ENCODE measurements around the gene VCP.

The VCP gene

DNA sequence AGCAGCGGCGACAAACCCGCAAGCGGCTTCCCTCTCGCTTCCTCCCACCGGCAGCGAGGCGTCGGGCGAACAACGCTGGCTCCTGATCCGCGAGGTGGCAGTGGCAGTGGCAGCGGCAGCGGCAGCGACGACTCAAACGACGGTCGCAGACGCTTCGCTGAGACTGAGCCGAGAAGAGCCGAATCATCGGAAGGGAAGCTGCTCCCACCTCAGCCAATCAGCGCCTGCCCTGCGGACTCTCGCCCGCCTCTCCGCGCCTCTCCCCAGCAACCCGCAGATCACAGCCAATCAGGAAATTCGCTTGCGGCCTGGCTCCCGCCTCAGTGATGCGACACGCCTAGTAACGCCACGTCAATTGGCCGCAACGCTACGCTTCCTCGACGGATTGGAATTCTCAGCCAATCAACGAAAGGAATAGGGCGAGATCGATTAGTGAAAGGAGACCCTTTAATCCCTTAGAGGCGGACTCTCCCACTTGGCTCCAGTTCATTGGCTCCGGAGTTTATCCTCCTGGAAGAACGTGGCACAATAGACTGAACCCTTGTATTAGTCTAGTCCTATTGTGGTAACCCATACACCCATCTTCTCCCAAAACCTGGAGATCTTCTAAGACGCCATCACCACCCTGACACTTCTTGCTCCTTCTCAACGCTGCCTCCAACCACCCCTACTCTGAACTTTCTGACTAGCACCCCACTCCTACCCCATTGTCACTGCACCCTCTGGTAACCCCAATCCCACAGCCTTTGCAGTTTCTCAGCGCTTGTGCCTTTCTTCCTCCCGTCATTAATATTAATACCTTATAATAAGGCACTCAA is at the start of gene VCP:
Gene VCP, minus strand, starts transcription at position 165 of the 818 bp plus-strand sequence. CDS start 272 bp downstream, outside the sequence.
- peak; percentile 98 for DNase-seq (ENCODE audit: low read depth)

DNA sequence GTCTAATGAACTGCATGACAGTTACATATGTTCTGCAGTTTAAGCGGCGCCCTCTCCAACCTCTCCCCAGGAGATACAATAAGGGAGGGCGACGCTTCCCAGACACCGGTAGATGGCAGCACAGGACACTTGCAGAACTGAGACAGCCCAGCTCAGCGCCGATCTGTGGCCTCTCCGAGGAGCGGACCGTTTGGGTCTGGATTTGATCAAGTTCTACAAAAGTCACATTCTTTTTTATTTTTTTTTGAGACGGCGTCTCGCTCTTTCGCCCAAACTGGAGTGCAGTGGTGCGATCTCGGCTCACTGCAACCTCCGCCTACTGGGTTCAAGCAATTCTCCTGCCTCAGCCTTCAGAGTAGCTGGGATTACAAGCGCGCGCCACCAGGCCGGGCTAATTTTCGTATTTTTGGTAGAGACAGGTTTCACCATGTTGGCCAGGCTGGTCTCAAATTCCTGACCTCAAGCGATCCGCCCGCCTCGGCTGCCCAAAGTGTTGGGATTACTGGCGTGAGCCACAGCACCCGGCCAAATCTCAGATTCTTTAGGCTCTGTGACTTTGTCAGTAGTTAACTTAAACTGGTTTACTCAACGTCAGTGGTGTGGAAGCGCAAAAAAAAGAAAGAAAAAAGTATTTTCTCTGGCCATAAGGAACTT is 44.6 kb upstream of the VCP start:
- peak; percentile 83 for DNase-seq (ENCODE audit: low read depth)

DNA sequence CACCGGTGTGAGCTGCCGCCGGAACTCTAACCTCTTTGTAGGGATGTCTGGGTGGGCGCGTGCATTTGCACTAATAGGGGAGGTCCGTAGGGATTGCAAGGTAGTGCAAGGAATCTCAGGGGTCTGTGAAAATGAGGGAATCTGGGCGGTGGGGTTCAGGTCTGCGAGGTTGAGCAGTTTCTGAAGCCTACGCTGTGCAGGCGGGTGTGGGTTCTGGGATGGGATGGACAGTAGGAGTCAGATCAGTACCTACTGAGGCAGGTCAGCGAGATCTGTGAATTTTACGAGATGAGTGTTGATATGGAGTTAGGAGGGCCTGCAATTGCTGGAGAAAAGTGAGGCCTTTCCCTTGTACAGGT is 44.1 kb upstream of the VCP start:
- no peak for DNase-seq (ENCODE audit: low read depth)

DNA sequence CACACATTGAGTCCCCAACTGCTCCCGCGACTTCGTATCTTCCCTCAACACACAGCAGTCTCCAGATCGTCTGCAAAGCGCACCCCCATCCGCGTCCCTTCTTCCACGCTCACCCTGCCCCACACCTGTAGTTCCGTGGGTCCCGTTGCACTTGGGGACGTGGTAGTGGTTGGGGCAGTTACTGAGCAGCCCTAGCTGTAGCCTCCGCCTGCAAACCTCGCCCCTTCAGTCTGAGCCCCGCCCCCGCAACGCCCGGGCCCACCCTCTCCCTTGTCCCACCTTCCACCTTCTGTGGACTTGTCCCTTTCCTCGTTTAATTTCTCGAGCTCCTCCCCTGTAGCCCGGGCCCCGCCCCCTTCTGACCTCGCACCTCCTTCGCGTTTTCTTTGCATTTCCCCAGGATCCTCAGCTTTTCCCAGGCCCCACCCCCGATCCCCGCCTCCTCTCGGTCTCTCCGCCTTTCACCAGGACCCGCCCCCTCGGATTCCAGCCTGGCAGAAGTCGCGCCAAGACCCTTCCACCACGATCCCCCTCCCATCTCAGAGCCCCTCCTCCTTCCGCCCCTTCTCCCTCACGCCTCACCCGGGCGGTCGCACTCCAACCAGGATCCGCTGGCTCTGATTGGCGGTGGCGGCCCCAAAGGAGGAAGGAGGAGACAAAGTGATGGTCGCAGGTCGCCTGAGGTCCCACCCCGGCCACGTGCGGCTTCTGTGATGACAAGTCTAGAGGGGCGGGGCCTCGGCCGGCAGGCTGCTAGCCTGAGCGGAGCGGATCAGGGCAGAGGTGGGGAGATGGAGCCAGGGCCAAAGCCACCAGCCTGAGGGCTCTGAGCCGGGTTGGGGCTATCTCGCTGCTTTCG is 43.5 kb upstream of the VCP start, which contains the start of gene ATOSB:
Gene ATOSB, minus strand, starts transcription at position 183 of the 859 bp plus-strand sequence. CDS start 7,588 bp downstream, outside the sequence.
- DNase-seq (ENCODE audit: low read depth): peak; percentile 90

DNA sequence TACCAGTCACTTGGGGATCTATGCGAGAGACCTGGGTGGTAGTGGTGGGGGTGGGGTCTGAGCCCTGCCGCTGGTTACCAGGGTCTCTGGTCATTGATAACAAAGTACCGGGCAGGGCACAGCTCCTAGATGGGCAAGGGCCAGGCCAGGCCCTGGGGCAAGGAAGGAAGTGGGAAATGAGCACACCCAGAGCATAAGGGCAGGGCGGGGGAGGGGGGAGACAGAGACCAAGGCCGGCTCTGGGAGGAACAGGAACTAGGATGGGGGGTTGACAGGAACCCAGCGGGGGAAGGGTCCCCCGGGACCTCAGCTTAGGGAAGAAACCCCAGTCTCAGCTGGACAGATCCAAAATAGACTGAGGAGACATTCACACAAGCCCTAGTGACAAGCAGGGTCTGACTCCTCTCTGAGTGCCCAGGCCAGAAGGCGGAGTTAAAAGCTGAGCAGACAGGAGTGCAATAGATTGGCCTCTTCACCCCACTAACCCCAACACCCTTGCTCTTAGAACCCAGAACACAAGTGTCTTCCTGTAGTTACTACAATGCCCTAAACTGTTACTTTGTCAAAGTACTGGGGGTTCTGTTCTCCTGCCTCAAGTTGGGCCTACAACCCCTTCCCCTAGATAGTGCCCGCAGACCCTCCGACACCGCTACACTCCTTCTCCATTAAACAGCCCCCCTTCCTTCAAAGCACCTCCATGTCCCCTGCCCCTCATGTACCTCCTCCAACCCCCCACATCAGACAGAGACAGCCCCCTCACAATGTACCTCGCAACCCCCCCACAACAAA is 42.6 kb upstream of the VCP start:
- DNase-seq (ENCODE audit: low read depth): no peak

DNA sequence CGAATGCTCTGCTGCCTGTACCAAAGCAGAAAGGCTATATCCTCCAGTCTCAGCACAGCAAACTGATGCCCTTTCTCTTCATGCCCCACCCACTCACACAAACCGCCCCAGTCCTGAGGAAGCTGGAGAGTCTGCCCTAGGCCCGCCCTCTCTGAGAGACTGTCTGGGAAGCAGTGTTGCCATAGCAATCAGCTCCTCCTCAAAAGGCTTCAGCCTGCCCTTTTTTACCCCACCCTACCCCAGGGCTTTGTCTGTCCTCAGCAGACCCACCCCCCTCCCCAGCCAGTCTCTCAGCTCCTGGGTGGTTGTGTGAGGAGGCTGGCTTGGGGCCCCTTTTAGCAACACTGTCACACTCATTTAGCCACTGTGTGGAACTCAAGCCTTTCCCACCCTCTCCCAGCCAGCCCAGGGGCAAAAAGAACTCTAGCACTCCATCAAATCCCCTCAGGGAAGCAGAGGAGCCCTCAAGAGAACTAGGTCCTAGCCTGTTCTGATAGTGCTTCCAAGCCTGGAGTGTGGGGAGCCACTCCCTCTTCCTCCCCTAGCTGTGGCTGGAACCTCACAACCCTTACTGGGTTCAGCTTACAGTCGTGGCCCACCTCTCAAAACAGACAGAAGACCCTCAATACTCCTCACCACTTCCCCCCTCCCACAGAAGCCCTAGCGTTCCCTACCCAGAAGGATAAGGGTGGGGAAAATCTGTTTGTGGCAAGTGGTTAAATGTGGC is 41.9 kb upstream of the VCP start:
- DNase-seq (ENCODE audit: low read depth): peak; percentile 54

DNA sequence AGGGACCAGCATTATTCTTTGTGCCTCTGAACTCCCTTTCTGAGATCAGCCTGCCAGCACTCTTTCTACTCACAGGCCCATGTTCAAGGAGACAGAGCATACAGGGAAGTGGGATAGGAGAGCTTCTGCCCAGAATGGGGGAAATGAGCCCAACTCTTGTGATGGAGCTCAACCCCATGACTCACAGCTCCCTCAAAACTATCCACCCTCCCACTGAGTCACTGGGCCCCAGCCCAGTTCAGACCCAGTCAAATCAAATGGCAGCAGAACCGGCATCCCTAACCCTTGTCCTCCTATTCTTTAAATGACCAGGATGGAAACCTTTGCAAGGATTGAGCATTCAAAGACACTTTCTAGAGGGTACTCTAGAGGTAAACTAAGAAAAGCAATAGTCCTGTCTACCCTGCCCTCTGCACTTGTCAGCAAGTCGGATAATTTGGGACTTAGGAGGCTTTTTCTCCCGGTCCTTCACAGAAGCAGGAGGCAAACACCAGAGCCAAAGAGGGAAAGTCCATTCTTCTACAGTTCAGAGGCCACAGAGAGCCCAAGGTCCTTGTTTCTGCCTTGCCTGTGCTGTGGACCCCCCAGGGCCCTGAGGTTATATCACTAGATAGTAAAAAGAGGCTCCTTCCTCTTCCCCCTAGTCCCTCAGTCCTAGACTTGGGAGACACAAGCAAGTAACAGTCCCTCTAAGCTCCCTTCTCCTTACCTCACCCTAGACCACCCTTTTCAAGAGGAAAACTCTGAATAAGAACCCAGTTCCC is 40.0 kb upstream of the VCP start:
- DNase-seq (ENCODE audit: low read depth): no peak

DNA sequence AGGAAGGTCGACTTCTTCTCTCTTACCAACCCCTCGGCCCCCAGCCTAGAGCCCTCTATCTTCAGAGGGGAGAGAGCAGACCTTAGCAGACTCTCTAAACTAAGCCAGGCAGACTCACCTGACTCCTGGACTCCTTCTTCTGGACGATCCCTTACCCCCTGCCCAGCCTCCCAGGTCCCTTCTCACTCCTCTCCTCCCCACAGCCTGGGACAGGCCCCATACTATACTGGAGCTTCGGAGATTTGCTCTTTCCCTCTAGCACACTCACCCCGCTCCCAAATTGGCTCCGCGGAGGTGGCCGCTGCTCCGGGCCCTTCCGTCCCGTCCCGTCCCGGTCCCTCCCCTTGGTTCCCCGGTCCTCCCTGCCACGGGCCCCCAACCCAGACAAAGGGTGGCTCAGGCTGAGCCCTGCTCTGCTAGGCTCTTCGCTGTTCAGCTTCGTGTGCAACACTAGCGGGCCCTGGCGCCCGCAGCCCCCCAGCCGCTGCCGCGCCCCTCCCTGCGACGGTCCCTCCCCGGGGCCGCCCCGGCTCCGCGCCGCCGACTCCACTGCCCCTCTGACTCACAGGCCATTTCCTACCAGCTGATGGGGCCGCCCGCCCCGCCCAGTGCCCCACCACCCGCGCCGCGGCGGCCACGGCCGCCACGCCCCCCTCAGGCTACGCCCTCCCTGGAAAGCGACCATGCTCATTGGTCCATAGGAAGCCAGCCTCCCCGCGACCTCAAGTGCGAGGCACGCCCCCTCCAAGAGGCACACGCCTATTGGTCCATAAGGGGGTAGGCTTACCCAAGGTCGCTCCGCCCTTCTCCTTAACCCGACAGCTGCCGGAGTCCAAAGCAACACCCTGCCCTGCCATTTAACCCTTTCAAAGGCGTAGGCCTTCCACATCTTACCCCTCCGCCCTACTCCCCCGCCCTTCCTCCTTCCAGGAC is 38.8 kb upstream of the VCP start:
- DNase-seq (ENCODE audit: low read depth): peak; percentile 93

DNA sequence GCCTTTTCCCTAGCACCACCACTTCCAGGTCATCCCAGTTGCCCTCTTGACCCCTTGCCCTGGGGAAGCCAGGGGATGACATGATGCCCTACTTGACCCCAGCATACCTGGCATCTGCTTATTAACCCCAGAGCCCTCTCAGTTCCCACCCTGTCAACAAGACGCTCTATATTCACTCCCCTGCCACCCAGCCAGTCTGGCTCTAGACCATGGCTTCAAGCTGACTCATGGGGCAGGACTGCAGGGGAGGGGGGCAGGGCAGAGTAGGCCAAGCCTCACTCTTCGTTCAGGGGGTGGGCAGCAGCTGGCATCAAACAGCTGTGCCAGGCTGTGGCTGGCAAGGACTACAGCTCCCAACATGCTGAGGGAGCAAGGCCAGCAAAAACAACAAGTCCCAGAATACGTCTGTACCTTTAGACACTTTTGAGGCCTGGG is 37.9 kb upstream of the VCP start:
- no peak for DNase-seq (ENCODE audit: low read depth)

DNA sequence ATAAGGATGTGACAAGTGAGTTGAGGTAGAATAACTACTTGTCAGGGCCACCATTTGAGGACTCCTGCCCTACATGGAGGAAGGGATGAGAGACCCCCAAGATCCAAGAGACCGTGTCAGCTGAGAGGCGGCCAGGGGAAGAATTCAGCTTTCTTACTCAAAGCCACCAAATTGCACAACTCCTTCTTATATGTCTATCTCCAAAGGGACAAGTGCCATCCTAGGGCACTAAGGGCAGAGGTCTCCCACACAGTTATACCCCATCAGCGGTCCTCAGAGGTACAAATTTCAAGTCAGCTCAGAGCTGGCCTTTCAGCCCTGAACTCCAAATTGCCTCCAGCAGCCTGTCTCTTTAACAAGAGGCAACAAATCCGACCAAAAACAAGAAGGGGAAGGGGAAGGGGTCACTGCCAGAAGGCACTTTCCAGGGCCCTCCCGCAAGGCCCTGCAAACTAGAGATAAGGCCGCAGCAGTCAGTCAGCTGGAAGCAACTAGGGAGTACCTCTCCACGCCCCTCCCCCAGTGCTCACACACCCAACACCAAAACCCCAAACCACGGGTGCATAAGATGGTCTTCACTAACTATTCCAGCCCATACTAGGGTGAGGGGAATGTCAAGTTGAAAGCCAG is 36.6 kb upstream of the VCP start:
- no peak for DNase-seq (ENCODE audit: low read depth)

DNA sequence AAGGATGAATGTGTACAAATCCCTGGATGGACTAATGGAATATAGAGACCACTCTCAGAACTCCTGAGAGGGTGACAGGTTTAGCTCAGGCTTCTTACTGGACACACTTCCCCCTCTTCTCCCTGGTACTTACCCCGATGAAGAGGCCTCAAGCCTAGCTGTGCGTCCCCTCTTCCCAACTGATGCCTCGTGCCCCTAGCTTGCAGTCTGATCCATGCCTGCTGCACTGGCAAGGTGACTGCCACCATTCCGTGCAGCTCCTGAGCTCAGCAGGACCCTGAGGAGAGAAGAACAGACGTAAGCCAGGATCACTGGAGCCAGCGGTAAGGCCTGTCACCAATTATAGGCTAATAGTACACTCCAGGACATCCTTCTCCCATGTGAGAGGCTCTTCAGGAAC is 36.0 kb upstream of the VCP start:
- no peak for DNase-seq (ENCODE audit: low read depth)

DNA sequence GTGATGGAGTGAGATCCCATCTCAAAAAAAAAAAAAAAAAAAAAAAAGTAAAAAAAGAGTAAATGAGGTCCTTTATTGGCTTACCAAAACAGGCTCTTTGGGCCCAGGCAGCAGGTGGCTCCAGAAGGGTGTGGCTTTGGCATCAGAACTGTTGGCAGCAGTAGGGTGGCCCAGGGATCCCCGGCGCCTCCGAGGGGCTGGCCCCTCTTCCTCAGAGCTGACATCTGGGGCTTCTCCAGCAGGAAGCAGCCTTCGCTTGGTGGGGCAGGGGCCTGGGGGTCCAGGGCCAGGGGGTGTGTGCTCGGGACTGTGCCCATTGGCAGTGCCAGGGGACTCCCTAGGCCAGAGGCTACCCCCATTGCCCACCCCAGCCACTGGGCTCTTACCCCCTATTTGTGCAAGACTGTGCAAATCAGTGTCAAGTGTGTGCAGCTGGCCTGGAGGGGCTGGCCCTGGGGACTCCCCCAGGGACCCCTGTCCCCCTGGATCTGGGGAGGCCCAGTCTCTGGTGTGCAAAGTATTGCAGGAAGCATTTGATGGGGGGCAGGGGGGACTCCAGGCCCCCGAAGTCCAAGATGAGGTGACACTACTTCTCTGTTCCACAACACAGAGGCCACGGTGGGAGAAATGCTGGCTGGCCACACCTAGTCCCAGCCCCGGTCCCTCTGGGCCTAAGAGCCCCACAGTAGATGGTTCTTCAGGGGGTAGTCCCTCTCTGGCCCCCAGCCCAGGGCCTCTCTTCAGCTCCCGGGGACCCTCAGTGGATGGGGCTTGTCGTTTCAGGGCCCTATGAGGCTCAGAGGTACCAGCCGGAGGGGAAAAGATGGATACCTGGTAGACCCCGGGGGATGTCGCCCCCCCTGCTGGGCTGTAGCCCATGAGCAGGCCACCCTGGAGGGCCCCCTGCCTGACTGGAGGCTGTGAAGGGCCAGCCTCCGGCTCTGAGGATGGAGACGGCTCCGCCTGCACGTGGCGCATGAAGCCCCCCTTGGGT is 35.2 kb upstream of the VCP start:
- DNase-seq (ENCODE audit: low read depth): no peak

DNA sequence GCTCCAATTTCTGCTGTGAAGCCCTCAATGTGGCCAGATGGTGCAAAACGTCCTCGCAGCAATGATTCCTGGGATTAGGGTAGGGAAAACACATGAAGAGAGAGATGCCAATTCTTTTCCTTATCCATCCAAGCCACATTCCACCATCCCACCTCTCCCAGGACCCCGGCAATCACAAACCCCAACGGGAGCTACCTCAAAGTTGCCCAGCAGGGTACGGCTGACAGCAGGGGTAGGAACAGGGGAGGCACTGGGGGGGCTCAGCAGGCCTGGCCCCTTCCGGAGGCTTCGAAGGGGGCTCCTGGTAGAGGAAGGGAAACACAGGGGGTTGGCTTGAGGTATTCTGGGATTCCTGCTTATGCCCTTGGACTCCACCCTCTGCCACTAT is 33.9 kb upstream of the VCP start:
- DNase-seq (ENCODE audit: low read depth): no peak

DNA sequence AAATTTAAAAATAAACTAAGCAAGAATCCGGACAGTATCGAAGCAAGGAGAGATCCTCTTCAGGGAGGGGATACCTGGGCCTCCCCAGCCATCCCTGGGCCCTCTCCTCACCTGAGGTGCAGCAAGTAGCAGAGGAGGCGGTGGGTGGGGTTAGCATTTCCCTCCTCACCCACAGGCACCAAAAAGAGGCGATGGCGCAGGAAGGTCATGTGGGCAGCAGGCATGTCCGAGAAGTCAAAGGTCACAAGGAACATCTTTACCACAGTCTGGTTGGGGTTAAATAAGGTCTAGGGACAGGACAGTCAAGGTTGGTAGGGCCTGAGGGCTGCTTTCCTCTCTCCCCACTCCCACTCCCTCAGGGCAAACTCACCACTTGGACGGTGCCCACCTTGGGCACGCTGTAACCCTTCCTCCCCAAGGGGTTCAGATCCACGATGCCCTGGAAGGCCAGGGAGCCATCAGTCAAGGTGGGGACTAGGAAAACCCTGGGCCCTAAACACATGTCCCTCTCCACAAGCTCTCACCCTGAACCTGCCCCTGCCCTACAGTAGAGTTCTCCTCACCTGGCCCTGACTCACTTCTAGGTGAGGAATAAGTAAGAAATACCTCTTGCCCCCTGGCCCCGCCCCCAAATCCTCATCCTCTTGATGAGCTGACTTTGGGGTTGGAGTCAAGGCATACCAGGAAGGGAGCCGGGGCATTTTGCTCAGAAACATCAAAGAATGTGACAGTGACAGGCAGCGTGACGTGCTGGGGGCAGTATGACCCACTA is 33.3 kb upstream of the VCP start:
- DNase-seq (ENCODE audit: low read depth): no peak

DNA sequence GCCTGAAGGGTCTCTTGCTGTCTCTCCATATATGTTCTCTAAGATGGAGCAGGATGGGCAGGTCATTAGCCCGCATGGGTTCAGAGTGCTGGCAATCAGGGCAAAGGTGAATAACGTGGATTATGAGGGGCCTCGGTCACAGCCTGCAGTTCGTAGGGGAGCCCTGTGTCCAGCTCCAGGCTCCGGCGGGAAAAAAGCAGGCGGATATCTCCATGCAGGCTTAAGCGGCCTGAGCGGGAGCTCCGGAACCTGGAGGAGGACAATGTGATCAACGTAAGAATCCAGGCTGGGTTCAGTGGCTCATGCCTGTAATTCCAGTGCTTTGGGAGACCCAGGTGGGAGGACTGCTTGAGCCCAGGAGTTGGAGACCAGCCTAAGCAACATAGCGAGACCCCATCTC is 32.7 kb upstream of the VCP start:
- DNase-seq (ENCODE audit: low read depth): no peak

DNA sequence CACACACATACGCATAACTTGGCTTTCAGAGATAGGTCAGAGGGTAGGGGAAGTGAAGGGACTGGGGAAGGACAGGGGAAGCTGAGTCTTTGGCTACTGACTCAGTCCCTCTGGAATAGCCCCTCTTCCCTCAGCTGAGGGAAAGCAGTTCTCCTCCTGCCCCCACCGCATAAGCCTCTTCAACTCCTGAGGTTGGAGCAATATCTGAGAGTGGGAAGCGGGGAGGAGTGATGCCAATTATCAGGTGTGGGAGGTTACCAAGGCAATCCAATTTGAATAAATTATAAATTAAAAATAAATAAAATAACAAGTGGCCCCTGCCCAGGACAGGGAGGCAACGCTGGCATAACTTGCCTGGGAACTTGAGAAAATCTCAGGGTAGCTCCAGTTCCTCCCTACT is 32.2 kb upstream of the VCP start:
- no peak for DNase-seq (ENCODE audit: low read depth)
